Fibroblast of pulmonary artery (primary cell): ENCODE data around the gene BACH2.

Experiments used
- DNase-seq: peaks from one replicate; pipeline ENCODE4 v3.0.0-alpha.2; 2010; ENCODE audit warnings: low read depth
- H3K4me3 ChIP-seq: replicated peaks from 2 replicates; pipeline ENCODE4 v1.5.1; 2011; ENCODE audit warnings: low read depth, mild to moderate bottlenecking, control low read depth, low read length, moderate library complexity
- CTCF ChIP-seq: IDR thresholded peaks from 2 replicates; pipeline ENCODE4 v1.5.1; 2011; ENCODE audit warnings: mild to moderate bottlenecking, control low read depth, low read length, inconsistent platforms; ENCODE audit errors: missing control alignments

BACH2 gene

GRCh38 chr6:90238496-90239266 is 58.0 kb downstream of the BACH2 start:
- no peak overlapping the region for H3K4me3 ChIP-seq
- TF ChIP-seq CTCF: no peak
- DNase-seq: no peak

- DNase-seq: no peak
- TF ChIP-seq CTCF: no peak
- no peak overlapping the region for H3K4me3 ChIP-seq
Measured at GRCh38 chr6:90237350-90237990, 59.2 kb downstream of the BACH2 start.

- no peak for DNase-seq
- no peak for TF ChIP-seq CTCF
- no peak overlapping the region for H3K4me3 ChIP-seq
Measured at GRCh38 chr6:90233994-90234393, 62.6 kb downstream of the BACH2 start.

GRCh38 chr6:90233213-90233612 is 63.4 kb downstream of the BACH2 start:
- TF ChIP-seq CTCF: no peak
- H3K4me3 ChIP-seq: no peak overlapping the region
- DNase-seq: no peak

- TF ChIP-seq CTCF: no peak
- DNase-seq: no peak
- H3K4me3 ChIP-seq: no peak overlapping the region
Measured at GRCh38 chr6:90231798-90232197, 64.8 kb downstream of the BACH2 start.

GRCh38 chr6:90231308-90231707 is 65.3 kb downstream of the BACH2 start:
- H3K4me3 ChIP-seq: no peak overlapping the region
- DNase-seq: peak; percentile 8
- no peak for TF ChIP-seq CTCF
